Karpas-422 (cell line): ENCODE results near the gene CAPS. TPM values are rescaled to one million over a fixed set of nuclear protein-coding genes. Genes with fewer than 3 reads are reported as not detected.

ENCODE experiments used
- DNase-seq: peaks from one replicate; pipeline ENCODE4 v3.0.0-alpha.2; 2015
- H2AFZ ChIP-seq: fragments of 200-600 bp; sonication (generic); 2 replicates; pipeline ENCODE4 v1.6.1; 2014; ENCODE audit warnings: antibody characterized with exemption, low read length, mixed read lengths
- H3K27ac ChIP-seq: fragments of 200-600 bp; sonication (generic); 2 replicates; pipeline ENCODE4 v1.5.1; 2014; ENCODE audit warnings: mild to moderate bottlenecking, low read length, moderate library complexity
- H3K27me3 ChIP-seq: fragments of 200-600 bp; sonication (generic); 2 replicates; pipeline ENCODE4 v1.6.1; 2014; ENCODE audit warnings: low read length, mixed read lengths
- H3K36me3 ChIP-seq: fragments of 200-600 bp; sonication (generic); 2 replicates; pipeline ENCODE4 v1.6.1; 2014; ENCODE audit warnings: low read length, mixed read lengths; ENCODE audit not compliant: insufficient read depth
- H3K4me1 ChIP-seq: fragments of 200-600 bp; sonication (generic); 2 replicates; pipeline ENCODE4 v1.6.1; 2014; ENCODE audit warnings: mild to moderate bottlenecking, low read length, mixed read lengths
- H3K4me2 ChIP-seq: fragments of 200-600 bp; sonication (generic); 2 replicates; pipeline ENCODE4 v1.6.1; 2014; ENCODE audit warnings: low read length, low read depth, mild to moderate bottlenecking; ENCODE audit not compliant: poor library complexity, severe bottlenecking
- H3K4me3 ChIP-seq: fragments of 200-600 bp; sonication (generic); 2 replicates; pipeline ENCODE4 v1.5.1; 2014; ENCODE audit warnings: mild to moderate bottlenecking, antibody characterized with exemption, low read length, mixed read lengths
- H3K79me2 ChIP-seq: fragments of 200-600 bp; sonication (generic); 2 replicates; pipeline ENCODE4 v1.6.1; 2014; ENCODE audit warnings: mild to moderate bottlenecking, low read length, mixed read lengths
- H3K9ac ChIP-seq: fragments of 200-600 bp; sonication (generic); 2 replicates; pipeline ENCODE4 v1.6.0; 2014; ENCODE audit warnings: low read length
- H3K9me2 ChIP-seq: fragments of 200-600 bp; sonication (generic), shearing (Covaris generic); replicated peaks from 2 replicates; pipeline ENCODE4 v1.6.0; 2014; ENCODE audit warnings: mild to moderate bottlenecking, low read length, moderate library complexity; ENCODE audit not compliant: insufficient read depth
- H3K9me3 ChIP-seq: fragments of 300-700, 200-600 bp; sonication (generic); 2 replicates; pipeline ENCODE4 v1.6.1; 2014; ENCODE audit warnings: low read length, mixed read lengths
- H4K20me1 ChIP-seq: fragments of 200-600 bp; sonication (generic); 2 replicates; pipeline ENCODE4 v1.6.1; 2014; ENCODE audit warnings: mild to moderate bottlenecking, antibody characterized with exemption, low read length, low read depth; ENCODE audit not compliant: insufficient read depth
- total RNA-seq: library from RNA; depleted of rRNA; stranded (reverse); fragments of >200 nt; shearing (Covaris generic); gene quantifications from 2 replicates; pipeline ENCODE4 v1.2.3, GENCODE V29; 2014; ENCODE audit warnings: low replicate concordance

Gene CAPS
- total RNA-seq, 1 experiment from 2014 or later: 3.8 TPM

- H3K27ac ChIP-seq: no peak overlapping the region
- H3K27me3 ChIP-seq: no peaks in the 10 kb centered on the region
- no peak overlapping the region for H2AFZ ChIP-seq
- H3K79me2 ChIP-seq: peaks cover 6% of the 10 kb centered on the region
- H3K9me3 ChIP-seq: no peaks in the 10 kb centered on the region
- H3K4me1 ChIP-seq: no peaks in the 10 kb centered on the region
- peak; percentile 20 for DNase-seq
- H3K36me3 ChIP-seq: no peaks in the 10 kb centered on the region
- H3K9ac ChIP-seq: no peak overlapping the region
- no peak overlapping the region for H3K4me2 ChIP-seq
- peaks cover 24% of the 10 kb centered on the region; the same call in 1 of the 2 replicates for H4K20me1 ChIP-seq
- no peaks in the 10 kb centered on the region for H3K9me2 ChIP-seq
- no peak overlapping the region for H3K4me3 ChIP-seq
These were observed 19.2 kb upstream of the CAPS start for GRCh38 chr19:5894704-5895349.

- no peak overlapping the region for H3K4me2 ChIP-seq
- H3K36me3 ChIP-seq: no peaks in the 10 kb centered on the region
- H3K27me3 ChIP-seq: no peaks in the 10 kb centered on the region
- H3K9me3 ChIP-seq: no peaks in the 10 kb centered on the region
- H2AFZ ChIP-seq: no peak overlapping the region
- H3K4me3 ChIP-seq: no peak overlapping the region
- no peak overlapping the region for H3K27ac ChIP-seq
- peaks cover 12% of the 10 kb centered on the region for H3K79me2 ChIP-seq
- H3K9ac ChIP-seq: no peak overlapping the region
- no peaks in the 10 kb centered on the region for H3K9me2 ChIP-seq
- peak; percentile 31 for DNase-seq
- peaks cover 30% of the 10 kb centered on the region; the same call in 1 of the 2 replicates for H4K20me1 ChIP-seq
- no peaks in the 10 kb centered on the region for H3K4me1 ChIP-seq
These were observed 18.6 kb upstream of the CAPS start for GRCh38 chr19:5895409-5895808.

GRCh38 chr19:5895890-5896289 lies 18.2 kb upstream of the CAPS start:
- Histone ChIP-seq H3K4me1 (no peaks in the 10 kb centered on the region), H3K4me3 (no peak overlapping the region), H3K9ac (no peak overlapping the region), H2AFZ (no peak overlapping the region), H3K27ac (no peak overlapping the region), H4K20me1 (peaks cover 31% of the 10 kb centered on the region), H3K36me3 (no peaks in the 10 kb centered on the region), H3K27me3 (no peaks in the 10 kb centered on the region), H3K79me2 (peaks cover 16% of the 10 kb centered on the region), H3K9me2 (no peaks in the 10 kb centered on the region), H3K9me3 (no peaks in the 10 kb centered on the region), H3K4me2 (no peak overlapping the region)
- DNase-seq: peak; percentile 31

- Histone ChIP-seq H3K9ac (no peak overlapping the region), H3K27ac (no peak overlapping the region), H3K79me2 (peaks cover 22% of the 10 kb centered on the region), H4K20me1 (peaks cover 38% of the 10 kb centered on the region), H3K9me2 (no peaks in the 10 kb centered on the region), H3K36me3 (peaks cover 4% of the 10 kb centered on the region; the same call in 1 of the 2 replicates), H3K27me3 (no peaks in the 10 kb centered on the region), H3K4me2 (no peak overlapping the region), H3K9me3 (no peaks in the 10 kb centered on the region), H2AFZ (no peak overlapping the region), H3K4me1 (peaks cover 4% of the 10 kb centered on the region), H3K4me3 (no peak overlapping the region)
- no peak for DNase-seq
These were observed 17.5 kb upstream of the CAPS start for GRCh38 chr19:5896365-5897076.

- Histone ChIP-seq H3K27ac (no peak overlapping the region), H3K4me2 (no peak overlapping the region), H3K36me3 (peaks cover 4% of the 10 kb centered on the region; the same call in 1 of the 2 replicates), H3K4me3 (no peak overlapping the region), H3K9ac (no peak overlapping the region), H3K79me2 (peaks cover 29% of the 10 kb centered on the region), H4K20me1 (peaks cover 38% of the 10 kb centered on the region), H3K9me2 (no peaks in the 10 kb centered on the region), H3K9me3 (no peaks in the 10 kb centered on the region), H3K27me3 (no peaks in the 10 kb centered on the region), H2AFZ (no peak overlapping the region), H3K4me1 (peaks cover 9% of the 10 kb centered on the region)
- no peak for DNase-seq
These were observed 16.7 kb upstream of the CAPS start for GRCh38 chr19:5897189-5897969.

GRCh38 chr19:5899728-5900526 lies 14.1 kb upstream of the CAPS start:
- no peak for DNase-seq
- peaks cover 12% of the 10 kb centered on the region for H3K4me1 ChIP-seq

GRCh38 chr19:5900976-5901375 lies 13.1 kb upstream of the CAPS start:
- Histone ChIP-seq H3K4me2 (no peak overlapping the region), H3K36me3 (peaks cover 4% of the 10 kb centered on the region; the same call in 1 of the 2 replicates), H3K9me2 (no peaks in the 10 kb centered on the region), H3K9ac (no peak overlapping the region), H3K4me3 (no peak overlapping the region), H3K27ac (no peak overlapping the region), H3K9me3 (no peaks in the 10 kb centered on the region), H2AFZ (no peak overlapping the region), H3K79me2 (peaks cover 41% of the 10 kb centered on the region), H3K4me1 (peaks cover 16% of the 10 kb centered on the region), H4K20me1 (peaks cover 36% of the 10 kb centered on the region), H3K27me3 (no peaks in the 10 kb centered on the region)
- DNase-seq: no peak

More at GRCh38 chr19:5899728-5900526, 14.1 kb upstream of the CAPS start:
- Histone ChIP-seq H3K9me3 (no peaks in the 10 kb centered on the region), H2AFZ (no peak overlapping the region), H3K27ac (no peak overlapping the region), H3K27me3 (no peaks in the 10 kb centered on the region), H3K36me3 (peaks cover 4% of the 10 kb centered on the region; the same call in 1 of the 2 replicates), H4K20me1 (peaks cover 36% of the 10 kb centered on the region), H3K79me2 (peaks cover 41% of the 10 kb centered on the region), H3K9me2 (no peaks in the 10 kb centered on the region), H3K4me3 (no peak overlapping the region), H3K4me2 (no peak overlapping the region), H3K9ac (no peak overlapping the region)
